Activated CD8-positive, alpha-beta memory T cell treated with anti-CD3 and anti-CD28 coated beads, Interleukin-2, amount 50 U/mL, for 4 hours (primary cell): ENCODE data around the gene ERVMER34-1.
A peak's percentile ranks its signal among the peaks of the same experiment; 100 is the strongest.

ENCODE experiments used
- DNase-seq: peaks from one replicate; pipeline ENCODE4 v3.0.0-alpha.2; 2020

The ERVMER34-1 gene

GRCh38 chr4:52750819-52751486 lies at the start of gene ERVMER34-1:
ERVMER34-1 (minus strand) TSS chr4:52751425; CDS start chr4:52745520, 5,905 bp downstream.
- no peak for DNase-seq

GRCh38 chr4:52799813-52800212 lies 48.6 kb upstream of the ERVMER34-1 start:
- DNase-seq, result no peak

- DNase-seq, result no peak
Measured at GRCh38 chr4:52795533-52795932, 44.3 kb upstream of the ERVMER34-1 start.

- DNase-seq, result no peak
Measured at GRCh38 chr4:52791936-52792335, 40.7 kb upstream of the ERVMER34-1 start.

GRCh38 chr4:52789774-52790173 lies 38.5 kb upstream of the ERVMER34-1 start:
- DNase-seq, result no peak

GRCh38 chr4:52788806-52789205 lies 37.6 kb upstream of the ERVMER34-1 start:
- DNase-seq, result no peak

GRCh38 chr4:52783069-52783468 lies 31.8 kb upstream of the ERVMER34-1 start:
- DNase-seq, result no peak

- DNase-seq, result no peak
Measured at GRCh38 chr4:52780617-52781354, 29.6 kb upstream of the ERVMER34-1 start.

- DNase-seq, result no peak
Measured at GRCh38 chr4:52780206-52780605, 29.0 kb upstream of the ERVMER34-1 start.

GRCh38 chr4:52760256-52760655 lies 9.0 kb upstream of the ERVMER34-1 start:
- DNase-seq, result no peak

- DNase-seq, result no peak
Measured at GRCh38 chr4:52755426-52755825, 4.2 kb upstream of the ERVMER34-1 start.

GRCh38 chr4:52752936-52753335 lies 1.7 kb upstream of the ERVMER34-1 start:
- no peak for DNase-seq

- no peak for DNase-seq
Measured at GRCh38 chr4:52751487-52751911, 274 bp upstream of the ERVMER34-1 start.

GRCh38 chr4:52750213-52750612 lies 1.0 kb downstream of the ERVMER34-1 start:
- DNase-seq, result no peak

GRCh38 chr4:52748432-52748831 lies 2.8 kb downstream of the ERVMER34-1 start:
- no peak for DNase-seq

- no peak for DNase-seq
Measured at GRCh38 chr4:52744588-52744987, 6.6 kb downstream of the ERVMER34-1 start.

GRCh38 chr4:52743444-52744019 lies 7.7 kb downstream of the ERVMER34-1 start:
- no peak for DNase-seq

- DNase-seq, result no peak
Measured at GRCh38 chr4:52729586-52729985, 21.6 kb downstream of the ERVMER34-1 start.

GRCh38 chr4:52728691-52729240 lies 22.5 kb downstream of the ERVMER34-1 start:
- no peak for DNase-seq

GRCh38 chr4:52726826-52727580 lies 24.2 kb downstream of the ERVMER34-1 start:
- no peak for DNase-seq

GRCh38 chr4:52721968-52722815 lies 29.0 kb downstream of the ERVMER34-1 start:
- DNase-seq, result peak; percentile 84

GRCh38 chr4:52718123-52718522 lies 33.1 kb downstream of the ERVMER34-1 start:
- DNase-seq, result no peak
